ENCODE results near the gene ZFYVE9. TPM values are rescaled to one million over a fixed set of nuclear protein-coding genes. Genes with fewer than 3 reads are reported as not detected.

Gene ZFYVE9
- total and polyA plus RNA-seq, 9 of the 15 experiments (the other 6 are each of a cell fraction or from before 2014, with no cell fraction given): 0.52 to 14.4 (median 8.9) TPM

GRCh38 chr1:52249831-52250230 lies 107.9 kb downstream of the ZFYVE9 start (continued):
- TF ChIP-seq PRDM10 (IDR thresholded peaks at IDR 0.05; ENCODE audit: partially characterized antibody): no peak
- no peak for TF ChIP-seq SMARCC2 (IDR thresholded peaks at IDR 0.05; ENCODE audit: low read depth)
- TF ChIP-seq HNRNPH1 (optimal IDR thresholded peaks at IDR 0.05; ENCODE audit: low read depth, low read length): no peak

DNA sequence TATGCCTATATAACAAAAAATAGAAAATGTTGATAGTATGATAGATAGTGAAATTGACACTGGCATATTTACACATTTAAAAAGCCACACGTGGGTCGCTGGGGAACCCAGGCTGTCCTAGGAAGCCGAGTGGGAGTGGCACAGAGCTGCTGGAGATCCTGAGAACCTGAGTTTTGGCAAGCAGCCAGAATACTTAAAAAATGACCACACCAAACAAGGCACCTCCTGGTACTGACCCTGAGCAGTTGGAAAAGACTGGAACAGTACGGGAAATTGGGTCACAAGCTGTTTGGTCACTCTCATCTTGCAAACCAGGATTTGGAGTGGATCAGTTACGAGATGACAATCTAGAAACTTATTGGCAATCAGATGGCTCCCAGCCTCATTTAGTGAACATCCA lies 111.5 kb downstream of the ZFYVE9 start:
- Histone ChIP-seq H3K27ac (ENCODE audit: extremely low read depth, low read depth, low read length) (no peak overlapping the region), H3K36me3 (ENCODE audit: control insufficient read depth, insufficient read depth, low read length) (no peaks in the 10 kb centered on the region), H3K4me2 (ENCODE audit: insufficient read depth, low read length) (no peak overlapping the region), H2AFZ (ENCODE audit: low read depth, low read length) (no peak overlapping the region), H4K20me1 (replicated peaks; ENCODE audit: control insufficient read depth, insufficient read depth, low read length) (no peaks in the 10 kb centered on the region), H3K27me3 (ENCODE audit: control insufficient read depth in 2 of 2, insufficient read depth in 2 of 2, low read length in 2 of 2) (no peaks in the 10 kb centered on the region), H3K9me3 (replicated peaks; ENCODE audit: control insufficient read depth, insufficient read depth, low read depth, low read length) (no peaks in the 10 kb centered on the region), H3K9ac (ENCODE audit: insufficient read depth in 1 of 2, low read depth in 2 of 2, low read length in 2 of 2) (no peak overlapping the region), H3K4me1 (replicated peaks in 1 of 2; ENCODE audit: control insufficient read depth in 2 of 2, insufficient read depth in 2 of 2, low read length in 2 of 2) (no peaks in the 10 kb centered on the region; a peak in 1 of 5 replicates), H3K79me2 (ENCODE audit: control insufficient read depth, insufficient read depth, low read length) (no peaks in the 10 kb centered on the region), H3K9me1 (ENCODE audit: control insufficient read depth, insufficient read depth, low read length) (no peaks in the 10 kb centered on the region), H3K4me3 (no peak overlapping the region)
- 25% methylated on average over 5 of the region's 5 CpGs for WGBS (ENCODE audit: insufficient coverage, low coverage, missing lambda C conversion rate)
- DNase-seq (ENCODE audit: extremely low read depth in 1 of 4, low spot score in 3 of 4) (peak; percentile 23 to 68 (median 38)), ATAC-seq (peak; percentile 85), FAIRE-seq (peak; percentile 48)
- in situ Hi-C loops (cut with MboI) (no loop called here), intact Hi-C loops (cut with micrococcal nuclease) (no loop called here)
- ChIA-PET CTCF (ENCODE audit: low intra/inter-chr PET ratio) (no interaction called here), POLR2A (interaction anchor here (1.7 kb wide), 2 partner anchors 11 to 39 kb away, joined by 3 to 5 read pairs; no protein-coding TSS in a partner anchor)
- BruUV-seq (replicated peaks): no TSS peak
- no peak for TF ChIP-seq RBBP5 (IDR thresholded peaks at IDR 0.05; ENCODE audit: borderline replicate concordance, insufficient read depth, low read length, poor library complexity, severe bottlenecking)
- TF ChIP-seq NFIC (IDR thresholded peaks at IDR 0.05): peak; percentile 99
- TF ChIP-seq, protein P1, sequence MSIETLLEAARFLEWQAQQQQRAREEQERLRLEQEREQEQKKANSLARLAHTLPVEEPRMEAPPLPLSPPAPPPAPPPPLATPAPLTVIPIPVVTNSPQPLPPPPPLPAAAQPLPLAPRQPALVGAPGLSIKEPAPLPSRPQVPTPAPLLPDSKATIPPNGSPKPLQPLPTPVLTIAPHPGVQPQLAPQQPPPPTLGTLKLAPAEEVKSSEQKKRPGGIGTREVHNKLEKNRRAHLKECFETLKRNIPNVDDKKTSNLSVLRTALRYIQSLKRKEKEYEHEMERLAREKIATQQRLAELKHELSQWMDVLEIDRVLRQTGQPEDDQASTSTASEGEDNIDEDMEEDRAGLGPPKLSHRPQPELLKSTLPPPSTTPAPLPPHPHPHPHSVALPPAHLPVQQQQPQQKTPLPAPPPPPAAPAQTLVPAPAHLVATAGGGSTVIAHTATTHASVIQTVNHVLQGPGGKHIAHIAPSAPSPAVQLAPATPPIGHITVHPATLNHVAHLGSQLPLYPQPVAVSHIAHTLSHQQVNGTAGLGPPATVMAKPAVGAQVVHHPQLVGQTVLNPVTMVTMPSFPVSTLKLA (conservative IDR thresholded peaks at IDR 0.05): peak; percentile 30 to 49; a peak in 2 of 4 replicates
- no peak for TF ChIP-seq HNRNPL (IDR thresholded peaks at IDR 0.05; ENCODE audit: low read depth, low read length)
- no peak for TF ChIP-seq POLR3G (IDR thresholded peaks at IDR 0.05; ENCODE audit: extremely low read depth, insufficient read length, insufficient replicate concordance)
- TF ChIP-seq TCF7 (IDR thresholded peaks at IDR 0.05; ENCODE audit: borderline replicate concordance): no peak
- peak; percentile 73 for TF ChIP-seq SMAD1 (IDR thresholded peaks at IDR 0.05; ENCODE audit: low read depth, low read length, partially characterized antibody)
- peak; percentile 22; the same call in 1 of the 2 replicates for TF ChIP-seq ZNF316 (IDR thresholded peaks at IDR 0.05)
- peak; percentile 96 for TF ChIP-seq NFIX (CRISPR knock-in tag; IDR thresholded peaks at IDR 0.05; ENCODE audit: low read depth)
- no peak for TF ChIP-seq ZNF212 (CRISPR knock-in tag; IDR thresholded peaks at IDR 0.05)

All from K562 (cell line).